ENCODE data around the gene DOCK10. TPM values are rescaled to one million over a fixed set of nuclear protein-coding genes. Genes with fewer than 3 reads are reported as not detected.

DOCK10 gene
- total RNA-seq, 5 donors from 2014 or later (not counting 1 experiment from before 2014, with no cell fraction given) = 206 to 266 (median 235) TPM

GRCh38 chr2:224915136-224915535, 127.1 kb downstream of the DOCK10 start:
- Histone ChIP-seq H3K36me3 (ENCODE audit: control insufficient read depth in 2 of 2, extremely low read depth in 1 of 2, insufficient read depth in 1 of 2, low read length in 1 of 2) (peaks cover 10 to 36% of the 10 kb centered on the region in 2 donors), H3K27ac (ENCODE audit: low read length) (no peak overlapping the region), H3K9me3 (no peaks in the 10 kb centered on the region), H3K4me1 (ENCODE audit: control insufficient read depth in 1 of 2, extremely low read depth in 1 of 2, insufficient read depth in 2 of 2, low read length in 2 of 2) (peaks cover 5 to 22% of the 10 kb centered on the region in 2 experiments), H3K27me3 (replicated peaks in 1 of 2; ENCODE audit: control insufficient read depth in 2 of 2, extremely low read depth in 1 of 2, insufficient read depth in 2 of 2, low read length in 1 of 2) (no peaks in the 10 kb centered on the region), H3K4me3 (ENCODE audit: control insufficient read depth in 1 of 2, extremely low read depth in 1 of 2, low read length in 1 of 2) (no peak overlapping the region)
- CTCF ChIA-PET = interaction anchor here in 1 of 2 donors (0.6 to 1.3 kb wide), 2 partner anchors 12 to 972 kb away, joined by 3 to 4 read pairs; no protein-coding TSS in a partner anchor
- no peak overlapping the region for H3K27ac Mint-ChIP-seq
- H3K36me3 Mint-ChIP-seq = peaks cover 12% of the 10 kb centered on the region
- H3K27me3 Mint-ChIP-seq = no peaks in the 10 kb centered on the region
- H3K9me3 Mint-ChIP-seq = no peaks in the 10 kb centered on the region
- ATAC-seq (replicated peaks in 1 of 4) (no peak), DNase-seq (no peak)
- peaks cover 26 to 43% (median 30%) of the 10 kb centered on the region in 3 donors for H3K4me1 Mint-ChIP-seq
- POLR2A ChIA-PET = interaction anchor here in 1 of 2 donors (0.6 kb wide), 1 partner anchor 61 kb away, joined by 3 read pairs; no protein-coding TSS in a partner anchor
- no CpG with 5 or more reads among the region's 1 CpG for WGBS (ENCODE audit: insufficient coverage)
- no peak overlapping the region for H3K4me3 Mint-ChIP-seq

- no peaks in the 10 kb centered on the region for H3K9me3 ChIP-seq
- peaks cover 61 to 74% (median 66%) of the 10 kb centered on the region in 3 donors for H3K4me1 Mint-ChIP-seq
- H3K27ac Mint-ChIP-seq = peak overlapping the region; percentile 51 to 66
- peaks cover 5 to 10% of the 10 kb centered on the region in 2 experiments for H3K4me1 ChIP-seq (ENCODE audit: control insufficient read depth in 1 of 2, extremely low read depth in 1 of 2, insufficient read depth in 2 of 2, low read length in 2 of 2)
- H3K9me3 Mint-ChIP-seq = peaks cover 0 to 3% (median 0%) of the 10 kb centered on the region in 3 donors
- H3K27me3 Mint-ChIP-seq = no peaks in the 10 kb centered on the region
- WGBS (ENCODE audit: insufficient coverage) = no CpG with 5 or more reads among the region's 1 CpG
- no peak overlapping the region for H3K27ac ChIP-seq (ENCODE audit: low read length)
- H3K4me3 Mint-ChIP-seq = peak overlapping the region in 1 of 3 donors; percentile 26
- H3K36me3 ChIP-seq (ENCODE audit: control insufficient read depth in 2 of 2, extremely low read depth in 1 of 2, insufficient read depth in 1 of 2, low read length in 1 of 2) = peaks cover 0 to 13% of the 10 kb centered on the region in 2 donors
- no peak overlapping the region for H3K4me3 ChIP-seq (ENCODE audit: control insufficient read depth in 1 of 2, extremely low read depth in 1 of 2, low read length in 1 of 2)
- H3K36me3 Mint-ChIP-seq = peaks cover 39% of the 10 kb centered on the region
- H3K27me3 ChIP-seq (replicated peaks in 1 of 2; ENCODE audit: control insufficient read depth in 2 of 2, extremely low read depth in 1 of 2, insufficient read depth in 2 of 2, low read length in 1 of 2) = no peaks in the 10 kb centered on the region
- POLR2A ChIA-PET = interaction anchor here in 1 of 2 donors (0.8 kb wide), 1 partner anchor 15 kb away, joined by 3 read pairs; no protein-coding TSS in a partner anchor
- DNase-seq (no peak), ATAC-seq (replicated peaks in 1 of 4) (no peak)
- CTCF ChIA-PET = interaction anchor here (0.7 to 1.6 kb wide), 3 partner anchors 17 to 107 kb away, joined by 3 read pairs; no protein-coding TSS in a partner anchor
Measured at GRCh38 chr2:224910574-224910925, 131.7 kb downstream of the DOCK10 start.

GRCh38 chr2:224909885-224910573, 132.2 kb downstream of the DOCK10 start:
- Mint-ChIP-seq H3K9me3 (peaks cover 0 to 3% (median 0%) of the 10 kb centered on the region in 3 donors), H3K36me3 (peaks cover 39% of the 10 kb centered on the region), H3K4me3 (no peak overlapping the region), H3K27ac (peak overlapping the region; percentile 15 to 66), H3K4me1 (peaks cover 58 to 69% (median 68%) of the 10 kb centered on the region in 3 donors), H3K27me3 (no peaks in the 10 kb centered on the region)
- peaks cover 0 to 13% of the 10 kb centered on the region in 2 donors for H3K36me3 ChIP-seq (ENCODE audit: control insufficient read depth in 2 of 2, extremely low read depth in 1 of 2, insufficient read depth in 1 of 2, low read length in 1 of 2)
- no peak overlapping the region for H3K4me3 ChIP-seq (ENCODE audit: control insufficient read depth in 1 of 2, extremely low read depth in 1 of 2, low read length in 1 of 2)
- H3K27me3 ChIP-seq (replicated peaks in 1 of 2; ENCODE audit: control insufficient read depth in 2 of 2, extremely low read depth in 1 of 2, insufficient read depth in 2 of 2, low read length in 1 of 2) = no peaks in the 10 kb centered on the region
- POLR2A ChIA-PET = interaction anchor here in 1 of 2 donors (0.8 to 1.1 kb wide), 3 partner anchors 15 to 147 kb away, joined by 3 to 4 read pairs (median 3); no protein-coding TSS in a partner anchor
- ATAC-seq (replicated peaks in 1 of 4) (peak in 2 of 4 experiments; percentile 56 to 83), DNase-seq (peak in 18 of 35 experiments; percentile 9 to 56 (median 24))
- peaks cover 5 to 10% of the 10 kb centered on the region in 2 experiments for H3K4me1 ChIP-seq (ENCODE audit: control insufficient read depth in 1 of 2, extremely low read depth in 1 of 2, insufficient read depth in 2 of 2, low read length in 2 of 2)
- no peaks in the 10 kb centered on the region for H3K9me3 ChIP-seq
- no CpG with 5 or more reads among the region's 5 CpGs for WGBS (ENCODE audit: insufficient coverage)
- no peak overlapping the region for H3K27ac ChIP-seq (ENCODE audit: low read length)
- CTCF ChIA-PET = interaction anchor here (0.6 to 1.6 kb wide), 5 partner anchors 17 to 162 kb away, joined by 3 to 5 read pairs (median 3); no protein-coding TSS in a partner anchor

- Histone ChIP-seq H3K27me3 (replicated peaks in 1 of 2; ENCODE audit: control insufficient read depth in 2 of 2, extremely low read depth in 1 of 2, insufficient read depth in 2 of 2, low read length in 1 of 2) (no peaks in the 10 kb centered on the region), H3K4me3 (ENCODE audit: control insufficient read depth in 1 of 2, extremely low read depth in 1 of 2, low read length in 1 of 2) (no peak overlapping the region), H3K9me3 (no peaks in the 10 kb centered on the region), H3K4me1 (ENCODE audit: control insufficient read depth in 1 of 2, extremely low read depth in 1 of 2, insufficient read depth in 2 of 2, low read length in 2 of 2) (peaks cover 5 to 10% of the 10 kb centered on the region in 2 experiments), H3K27ac (ENCODE audit: low read length) (no peak overlapping the region), H3K36me3 (ENCODE audit: control insufficient read depth in 2 of 2, extremely low read depth in 1 of 2, insufficient read depth in 1 of 2, low read length in 1 of 2) (peaks cover 0 to 10% of the 10 kb centered on the region in 2 donors)
- H3K36me3 Mint-ChIP-seq = peaks cover 39% of the 10 kb centered on the region
- no peak for ATAC-seq (replicated peaks in 1 of 4)
- no peak for DNase-seq
- peaks cover 0 to 3% (median 0%) of the 10 kb centered on the region in 3 donors for H3K9me3 Mint-ChIP-seq
- ChIA-PET CTCF (interaction anchor here in 1 of 2 donors (1.5 kb wide), 1 partner anchor 94 kb away, joined by 3 read pairs; no protein-coding TSS in a partner anchor), POLR2A (interaction anchor here in 1 of 2 donors (1.0 kb wide), 1 partner anchor 37 kb away, joined by 3 read pairs; no protein-coding TSS in a partner anchor)
- no peak overlapping the region for H3K4me3 Mint-ChIP-seq
- 100% methylated on average over 1 of the region's 2 CpGs for whole genome bisulfite sequencing (ENCODE audit: insufficient coverage)
- H3K27me3 Mint-ChIP-seq = no peaks in the 10 kb centered on the region
- peaks cover 64 to 74% (median 67%) of the 10 kb centered on the region in 3 donors for H3K4me1 Mint-ChIP-seq
- peak overlapping the region; percentile 4 to 70 for H3K27ac Mint-ChIP-seq
Measured at GRCh38 chr2:224908818-224909217, 133.4 kb downstream of the DOCK10 start.

- ATAC-seq (replicated peaks in 1 of 4) (no peak), DNase-seq (no peak)
- no peaks in the 10 kb centered on the region for H3K27me3 Mint-ChIP-seq
- ChIA-PET POLR2A (no interaction called here), CTCF (no interaction called here)
- no peak overlapping the region for H3K4me3 Mint-ChIP-seq
- WGBS (ENCODE audit: insufficient coverage) = no CpG with 5 or more reads among the region's 1 CpG
- no peak overlapping the region for H3K27ac Mint-ChIP-seq
- H3K4me1 Mint-ChIP-seq = peaks cover 54 to 67% (median 66%) of the 10 kb centered on the region in 3 donors
- Histone ChIP-seq H3K36me3 (ENCODE audit: control insufficient read depth in 2 of 2, extremely low read depth in 1 of 2, insufficient read depth in 1 of 2, low read length in 1 of 2) (peaks cover 7 to 10% of the 10 kb centered on the region in 2 donors), H3K9me3 (no peaks in the 10 kb centered on the region), H3K27me3 (replicated peaks in 1 of 2; ENCODE audit: control insufficient read depth in 2 of 2, extremely low read depth in 1 of 2, insufficient read depth in 2 of 2, low read length in 1 of 2) (no peaks in the 10 kb centered on the region), H3K27ac (ENCODE audit: low read length) (no peak overlapping the region), H3K4me3 (ENCODE audit: control insufficient read depth in 1 of 2, extremely low read depth in 1 of 2, low read length in 1 of 2) (no peak overlapping the region), H3K4me1 (ENCODE audit: control insufficient read depth in 1 of 2, extremely low read depth in 1 of 2, insufficient read depth in 2 of 2, low read length in 2 of 2) (no peaks in the 10 kb centered on the region)
- H3K9me3 Mint-ChIP-seq = peaks cover 0 to 3% (median 0%) of the 10 kb centered on the region in 3 donors
- H3K36me3 Mint-ChIP-seq = peaks cover 40% of the 10 kb centered on the region
Measured at GRCh38 chr2:224904381-224904780, 137.9 kb downstream of the DOCK10 start.

GRCh38 chr2:224903621-224904020, 138.6 kb downstream of the DOCK10 start:
- Histone ChIP-seq H3K27ac (ENCODE audit: low read length) (no peak overlapping the region), H3K4me1 (ENCODE audit: control insufficient read depth in 1 of 2, extremely low read depth in 1 of 2, insufficient read depth in 2 of 2, low read length in 2 of 2) (no peaks in the 10 kb centered on the region), H3K36me3 (ENCODE audit: control insufficient read depth in 2 of 2, extremely low read depth in 1 of 2, insufficient read depth in 1 of 2, low read length in 1 of 2) (peaks cover 7 to 10% of the 10 kb centered on the region in 2 donors), H3K9me3 (no peaks in the 10 kb centered on the region), H3K27me3 (replicated peaks in 1 of 2; ENCODE audit: control insufficient read depth in 2 of 2, extremely low read depth in 1 of 2, insufficient read depth in 2 of 2, low read length in 1 of 2) (no peaks in the 10 kb centered on the region), H3K4me3 (ENCODE audit: control insufficient read depth in 1 of 2, extremely low read depth in 1 of 2, low read length in 1 of 2) (no peak overlapping the region)
- DNase-seq = no peak
- CTCF ChIA-PET = no interaction called here
- H3K27ac Mint-ChIP-seq = peak overlapping the region in 1 of 2 donors; percentile 44
- H3K27me3 Mint-ChIP-seq = no peaks in the 10 kb centered on the region
- H3K4me1 Mint-ChIP-seq = peaks cover 48 to 60% (median 60%) of the 10 kb centered on the region in 3 donors
- WGBS (ENCODE audit: insufficient coverage) = no CpG with 5 or more reads among the region's 1 CpG
- peaks cover 38% of the 10 kb centered on the region for H3K36me3 Mint-ChIP-seq
- POLR2A ChIA-PET = no interaction called here
- ATAC-seq (replicated peaks in 1 of 4) = no peak
- peaks cover 0 to 3% (median 0%) of the 10 kb centered on the region in 3 donors for H3K9me3 Mint-ChIP-seq
- no peak overlapping the region for H3K4me3 Mint-ChIP-seq
